A673 (cell line): ENCODE measurements around the gene GRIK5. TPM values are rescaled to one million over a fixed set of nuclear protein-coding genes. Genes with fewer than 3 reads are reported as not detected.

Experiments used
- BruUV-seq: library from RNA; stranded (reverse); fragments of 400-500 nt; replicated peaks from 2 replicates; lab custom pipeline; 2021; lab: Mats Ljungman, UMichigan
- CTCF ChIA-PET: fragments of 300-600 bp; sonication (Branson Sonifier 250); formaldehyde crosslinking; loops from one replicate; lab custom pipeline; 2022; ENCODE audit warnings: antibody characterized with exemption; lab: Charles Lee
- POLR2A ChIA-PET: fragments of 300-600 bp; sonication (Branson Sonifier 250); formaldehyde crosslinking; loops from one replicate; lab custom pipeline; 2022; ENCODE audit warnings: antibody characterized with exemption; ENCODE audit not compliant: low non-redundant PET; lab: Charles Lee
- DNase-seq: peaks from one replicate; pipeline ENCODE4 v3.0.0-alpha.2; 2015; ENCODE audit warnings: low spot score
- H3K27ac ChIP-seq: fragments of 200-600 bp; sonication (generic); 2 replicates; pipeline ENCODE4 v1.5.1; 2016; ENCODE audit warnings: mixed run types, low read depth, mild to moderate bottlenecking, mixed read lengths, antibody characterized with exemption, low read length; ENCODE audit not compliant: poor library complexity, severe bottlenecking
- H3K27me3 ChIP-seq: fragments of 200-600 bp; sonication (generic); replicated peaks from 2 replicates; pipeline ENCODE4 v1.6.1; 2017; ENCODE audit warnings: mixed run types, low read depth, mild to moderate bottlenecking, mixed read lengths, antibody characterized with exemption, low read length; ENCODE audit not compliant: insufficient read depth, poor library complexity
- H3K36me3 ChIP-seq: fragments of 200-600 bp; sonication (generic); 2 replicates; pipeline ENCODE4 v1.6.1; 2016; ENCODE audit warnings: mixed run types, mild to moderate bottlenecking, mixed read lengths, antibody characterized with exemption, low read length; ENCODE audit not compliant: insufficient read depth, poor library complexity, severe bottlenecking
- H3K4me1 ChIP-seq: fragments of 200-600 bp; sonication (generic); 2 replicates; pipeline ENCODE4 v1.6.1; 2017; ENCODE audit warnings: mixed run types, mild to moderate bottlenecking, mixed read lengths, antibody characterized with exemption, low read length; ENCODE audit not compliant: insufficient read depth, poor library complexity, severe bottlenecking
- H3K4me3 ChIP-seq: fragments of 200-600 bp; sonication (generic); 2 replicates; pipeline ENCODE4 v1.5.1; 2016; ENCODE audit warnings: low read depth, mixed run types, mild to moderate bottlenecking, mixed read lengths, low read length; ENCODE audit not compliant: poor library complexity, severe bottlenecking
- H3K9me3 ChIP-seq: fragments of 200-600 bp; sonication (generic); 2 replicates; pipeline ENCODE4 v1.6.1; 2016; ENCODE audit warnings: mixed run types, low read depth, mild to moderate bottlenecking, mixed read lengths, antibody characterized with exemption, low read length; ENCODE audit not compliant: poor library complexity, severe bottlenecking
- CTCF ChIP-seq: fragments of 300-800, 200-600 bp; sonication (generic); conservative IDR thresholded peaks from 2 replicates; pipeline ENCODE4 v1.5.1; 2017; ENCODE audit warnings: low read depth, mild to moderate bottlenecking, antibody characterized with exemption, low read length, moderate library complexity, mixed read lengths
- EZH2 ChIP-seq: fragments of 200-600 bp; sonication (generic); IDR thresholded peaks from 2 replicates; pipeline ENCODE4 v1.6.1; 2017; ENCODE audit warnings: borderline replicate concordance, low read depth, mild to moderate bottlenecking, mixed read lengths, antibody characterized with exemption, low read length; ENCODE audit not compliant: poor library complexity, severe bottlenecking
- intact Hi-C: fragments of 100-400 bp; cut with micrococcal nuclease; formaldehyde crosslinking; loops from one replicate; pipeline ENCODE4 v1.10.0; 2022; ENCODE audit not compliant: unreplicated experiment
- total RNA-seq: library from RNA; stranded (reverse); gene quantifications from 2 replicates; pipeline ENCODE4 v1.2.3, GENCODE V29; 2021

The GRIK5 gene
- total RNA-seq, 1 experiment from 2014 or later: 24.0 TPM

DNA sequence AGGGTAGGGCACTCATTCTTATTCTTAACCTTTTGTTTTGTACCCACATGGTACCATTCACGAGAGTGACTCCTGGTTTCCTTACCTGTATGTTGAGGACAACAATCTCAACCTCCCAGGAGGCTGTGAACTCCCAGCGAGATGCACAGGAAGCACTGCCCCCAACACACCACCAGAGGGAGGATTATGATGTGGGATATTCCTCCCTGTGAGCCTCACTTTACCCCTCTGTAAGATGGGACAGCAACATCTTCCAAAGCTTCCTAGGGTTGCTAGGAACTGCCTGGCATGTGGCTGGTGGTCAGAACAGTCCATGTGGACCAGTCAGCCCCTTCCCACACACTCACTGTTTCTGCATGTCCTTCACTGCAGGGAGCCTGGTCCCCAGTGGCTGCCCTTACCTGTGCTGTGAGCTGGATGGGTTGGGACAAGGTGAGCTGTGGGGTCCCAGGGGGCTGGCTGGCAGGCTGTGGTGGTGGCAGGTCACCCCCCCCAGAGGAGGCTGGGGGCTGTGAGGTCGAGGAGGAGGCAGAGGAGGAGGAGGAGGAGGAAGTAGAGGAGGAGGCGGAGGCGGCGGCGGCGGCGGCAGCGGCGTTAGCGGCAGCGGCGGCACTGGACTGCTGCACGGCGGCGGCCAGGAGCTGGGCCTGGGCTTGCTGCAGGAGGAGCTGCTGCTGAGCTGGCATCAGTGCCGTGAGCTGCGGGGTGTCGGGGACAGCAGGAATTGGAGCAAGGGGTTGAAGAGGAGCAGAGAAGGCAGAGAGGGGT lies 46.5 kb upstream of the GRIK5 start:
- Histone ChIP-seq H3K27ac (no peak overlapping the region), H3K36me3 (no peaks in the 10 kb centered on the region), H3K27me3 (no peaks in the 10 kb centered on the region), H3K4me1 (peaks cover 19% of the 10 kb centered on the region), H3K9me3 (no peaks in the 10 kb centered on the region), H3K4me3 (no peak overlapping the region)
- no TSS peak for BruUV-seq
- POLR2A ChIA-PET: no interaction called here
- intact Hi-C loops: no loop called here
- TF ChIP-seq EZH2 (no peak), CTCF (no peak)
- DNase-seq: no peak
- CTCF ChIA-PET: no interaction called here

DNA sequence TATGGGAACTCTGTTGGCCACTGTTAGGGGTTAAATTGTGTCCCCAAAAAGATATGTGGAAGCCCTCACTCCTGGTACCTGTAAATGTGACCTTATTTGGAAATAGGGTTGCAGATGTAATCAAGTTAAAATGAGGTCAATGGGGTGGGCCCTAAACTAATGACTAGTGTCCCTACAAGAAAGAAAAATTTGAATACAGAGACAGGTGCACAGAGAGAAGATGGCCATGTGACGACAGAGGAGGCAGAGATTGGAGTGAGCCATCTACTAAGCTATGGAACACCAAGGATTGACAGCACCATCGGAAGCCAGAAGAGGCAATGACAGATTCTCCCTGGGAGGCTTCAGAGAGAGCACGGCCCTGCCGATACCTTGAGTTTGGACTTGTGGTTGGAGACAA lies 45.7 kb upstream of the GRIK5 start:
- Histone ChIP-seq H3K27ac (no peak overlapping the region), H3K9me3 (no peaks in the 10 kb centered on the region), H3K36me3 (no peaks in the 10 kb centered on the region), H3K4me1 (peaks cover 13% of the 10 kb centered on the region), H3K27me3 (no peaks in the 10 kb centered on the region), H3K4me3 (no peak overlapping the region)
- intact Hi-C loops: no loop called here
- no TSS peak for BruUV-seq
- TF ChIP-seq CTCF (no peak), EZH2 (no peak)
- ChIA-PET POLR2A (interaction anchor here (0.6 kb wide), 1 partner anchor 198 kb away, joined by 4 read pairs; no protein-coding TSS in a partner anchor), CTCF (no interaction called here)
- DNase-seq: no peak

DNA sequence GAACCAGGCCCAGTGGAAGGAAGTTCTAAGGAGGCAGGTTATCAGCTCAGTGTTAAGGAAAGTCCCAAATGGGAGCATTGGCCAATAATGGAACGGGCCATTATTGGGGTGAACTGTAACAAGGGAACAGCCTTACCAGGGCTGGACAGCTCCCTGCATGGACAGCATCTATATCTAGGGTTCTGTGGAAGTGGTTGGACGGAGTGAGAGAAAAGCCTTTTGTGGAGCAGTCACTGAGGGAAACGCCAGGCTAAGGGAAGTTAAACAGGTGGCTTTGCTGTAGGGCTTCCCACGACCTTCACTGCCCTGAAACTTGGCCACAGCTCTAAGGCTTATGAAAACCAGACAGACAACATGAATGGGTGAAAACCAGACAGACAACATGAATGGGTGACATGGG lies 45.2 kb upstream of the GRIK5 start:
- H3K27ac ChIP-seq: no peak overlapping the region
- no TSS peak for BruUV-seq
- peaks cover 13% of the 10 kb centered on the region for H3K4me1 ChIP-seq
- POLR2A ChIA-PET: interaction anchor here (0.6 kb wide), 1 partner anchor 198 kb away, joined by 4 read pairs; no protein-coding TSS in a partner anchor
- no peaks in the 10 kb centered on the region for H3K9me3 ChIP-seq
- no peaks in the 10 kb centered on the region for H3K36me3 ChIP-seq
- intact Hi-C loops: no loop called here
- no peak overlapping the region for H3K4me3 ChIP-seq
- CTCF ChIA-PET: no interaction called here
- no peaks in the 10 kb centered on the region for H3K27me3 ChIP-seq
- TF ChIP-seq EZH2 (no peak), CTCF (no peak)
- DNase-seq: no peak
